GM19452 (cell line): ENCODE measurements around the gene OR4B1.

ENCODE experiments used
- ATAC-seq: cut with Tn5 transposase; IDR thresholded peaks from one replicate; pipeline ENCODE4 v1.9.1; 2021; ENCODE audit not compliant: unreplicated experiment

Gene OR4B1

GRCh38 chr11:48248902-48249301 lies 32.3 kb downstream of the OR4B1 start:
- ATAC-seq: no peak

GRCh38 chr11:48261600-48261999 lies 45.0 kb downstream of the OR4B1 start:
- no peak for ATAC-seq

DNA sequence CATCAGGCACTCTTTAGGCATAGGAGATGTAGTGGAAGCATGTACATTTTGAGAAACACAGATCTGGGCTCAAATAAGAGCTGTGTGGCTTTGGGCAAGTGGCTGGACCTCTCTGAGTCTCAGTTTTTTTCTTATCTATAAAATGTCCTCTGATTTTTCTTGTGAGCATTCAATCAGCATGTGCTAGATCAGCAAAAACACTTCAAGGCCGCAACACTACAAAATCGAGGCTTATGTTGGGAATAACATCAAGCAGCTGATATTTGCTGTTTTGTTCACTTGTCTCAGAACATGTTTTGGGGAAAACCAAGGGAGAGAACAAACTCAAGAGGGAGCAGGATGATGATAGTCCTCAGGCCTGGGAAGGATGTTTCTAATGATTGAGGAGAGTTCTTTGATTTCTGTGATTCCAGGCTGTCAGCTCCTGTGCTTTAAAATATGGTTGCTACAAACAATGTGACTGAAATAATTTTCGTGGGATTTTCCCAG lies 46.9 kb downstream of the OR4B1 start, which contains the start of gene OR4X1:
TSS of gene OR4X1 (plus strand) at position 439 of the 489 bp plus-strand sequence. CDS start at position 439, 0 bp downstream.
- ATAC-seq: no peak
